GM18858 (cell line): ENCODE results near the gene GTF2F2.
A peak's percentile ranks its signal among the peaks of the same experiment; 100 is the strongest.

ENCODE experiments used
- ATAC-seq: cut with Tn5 transposase; IDR thresholded peaks from one replicate; pipeline ENCODE4 v1.9.1; 2021; ENCODE audit not compliant: unreplicated experiment

Gene GTF2F2

DNA sequence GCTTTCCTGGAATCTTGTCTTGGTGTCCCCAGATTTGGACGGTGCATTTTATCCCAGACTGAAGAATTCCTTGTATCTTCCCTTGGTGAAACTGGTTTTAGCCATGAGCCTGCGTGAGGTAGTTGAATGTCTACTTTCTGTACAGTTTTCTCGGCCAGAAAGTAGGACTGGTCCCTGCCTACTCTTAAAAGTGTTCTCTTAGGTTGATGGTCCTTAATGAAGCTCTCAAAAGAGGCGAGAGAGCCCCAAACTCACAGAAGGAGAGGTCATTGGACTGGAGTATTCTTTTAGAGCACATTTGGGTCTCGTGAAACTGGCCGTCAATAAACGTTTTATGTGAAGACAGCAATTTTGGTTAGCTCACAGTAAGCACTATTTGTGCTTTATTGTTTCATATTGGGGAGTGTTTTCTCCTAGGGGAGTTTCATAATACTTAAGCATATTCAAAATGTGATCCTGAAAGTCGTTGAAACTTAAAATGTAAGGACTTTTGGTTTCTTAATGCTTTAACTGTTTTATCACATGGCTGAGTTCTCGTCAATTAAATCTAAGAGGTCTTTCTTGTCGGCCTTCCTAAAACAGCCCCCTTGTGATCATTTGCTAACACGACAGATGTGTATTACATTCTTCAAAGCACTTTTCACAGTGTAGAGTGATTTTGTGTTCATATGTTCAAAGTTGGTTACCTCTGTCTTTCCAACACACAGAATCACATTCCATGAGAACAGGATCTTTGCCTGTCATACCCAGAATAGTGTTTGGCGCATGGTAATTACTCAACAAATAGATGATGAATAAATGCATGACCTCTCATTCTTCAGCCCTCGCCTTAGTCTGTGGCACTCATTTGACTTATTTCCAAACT lies 889 bp downstream of the GTF2F2 start:
- ATAC-seq: no peak

DNA sequence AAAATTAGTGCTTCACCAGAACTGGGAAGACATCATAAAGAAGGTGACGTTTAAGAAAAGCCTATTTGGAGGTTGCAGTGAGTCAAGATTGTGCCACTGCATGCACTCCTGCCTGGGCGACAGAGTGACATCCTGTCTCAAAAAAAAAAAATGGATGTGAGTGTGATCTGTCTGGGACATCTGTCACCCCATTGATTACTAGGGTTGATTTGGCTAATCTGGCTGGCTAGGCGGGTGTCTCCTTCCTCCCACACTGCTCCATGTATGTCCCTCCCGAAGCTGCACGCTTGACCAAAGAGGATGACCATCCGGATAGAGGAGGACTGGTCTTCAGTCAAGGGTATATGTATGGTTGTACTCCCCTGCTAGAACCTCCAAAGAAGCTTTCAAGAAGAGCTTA lies 2.6 kb downstream of the GTF2F2 start:
- no peak for ATAC-seq

GRCh38 chr13:45132369-45133064 lies 12.2 kb downstream of the GTF2F2 start:
- ATAC-seq: peak; percentile 97

- no peak for ATAC-seq
Observed at GRCh38 chr13:45133396-45134118, 13.2 kb downstream of the GTF2F2 start.

DNA sequence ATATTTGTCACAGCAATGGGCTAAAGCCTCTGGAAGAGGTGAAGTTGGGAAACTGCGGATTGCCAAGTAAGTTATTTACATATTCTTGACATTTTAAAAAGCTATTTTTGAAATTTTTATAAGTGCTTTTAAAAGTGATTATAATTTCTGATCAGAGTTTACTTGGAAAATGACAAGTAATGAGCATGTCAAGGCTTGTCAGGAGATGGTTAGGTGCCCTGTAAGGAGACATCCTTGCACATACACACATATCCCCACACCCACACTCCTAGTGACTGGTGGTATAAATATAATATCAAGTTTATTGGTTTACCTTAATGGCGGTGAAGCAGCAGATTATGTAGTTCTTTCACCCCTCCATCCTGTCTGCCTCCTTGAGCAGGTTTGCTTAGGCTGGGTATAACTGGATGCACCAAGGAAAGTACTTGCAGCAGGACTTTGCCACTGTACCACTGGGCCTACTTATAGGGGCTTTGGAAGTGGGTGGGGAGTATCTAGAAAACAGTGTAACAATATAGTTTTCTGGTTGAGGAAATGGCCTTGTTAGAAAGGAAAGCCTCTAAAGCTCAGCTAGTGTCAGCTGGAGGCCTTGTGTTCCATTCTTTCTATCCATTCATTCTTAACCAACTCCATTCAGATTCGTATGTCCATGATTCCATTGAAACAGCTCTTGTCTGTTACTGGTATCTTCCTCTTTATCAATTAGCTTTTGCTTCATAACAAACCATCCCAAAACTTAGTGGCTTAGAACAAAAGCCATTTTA lies 16.6 kb downstream of the GTF2F2 start:
- no peak for ATAC-seq

GRCh38 chr13:45137526-45137925 lies 17.2 kb downstream of the GTF2F2 start:
- no peak for ATAC-seq

GRCh38 chr13:45138282-45138681 lies 18.0 kb downstream of the GTF2F2 start:
- no peak for ATAC-seq

DNA sequence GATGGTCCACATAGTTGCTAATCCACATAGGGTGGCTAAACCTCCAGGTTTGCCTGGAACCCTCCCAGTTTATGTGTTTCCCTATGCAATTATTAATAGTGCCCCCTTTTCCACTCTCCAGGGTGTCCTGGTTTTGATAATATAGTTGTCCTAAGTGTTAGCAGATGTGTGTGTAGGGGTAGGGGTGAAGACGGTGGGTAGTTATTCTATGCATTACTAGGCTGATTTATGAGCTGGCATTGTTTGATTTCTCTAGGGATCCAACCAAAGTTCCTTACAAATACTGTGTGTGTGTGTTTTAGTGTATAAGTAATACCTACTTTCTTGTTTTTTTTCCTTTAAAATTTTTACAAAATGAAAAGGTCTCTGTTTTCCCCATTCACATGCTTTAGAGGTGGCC lies 21.1 kb downstream of the GTF2F2 start:
- no peak for ATAC-seq

GRCh38 chr13:45142440-45143345 lies 22.4 kb downstream of the GTF2F2 start:
- ATAC-seq: no peak

DNA sequence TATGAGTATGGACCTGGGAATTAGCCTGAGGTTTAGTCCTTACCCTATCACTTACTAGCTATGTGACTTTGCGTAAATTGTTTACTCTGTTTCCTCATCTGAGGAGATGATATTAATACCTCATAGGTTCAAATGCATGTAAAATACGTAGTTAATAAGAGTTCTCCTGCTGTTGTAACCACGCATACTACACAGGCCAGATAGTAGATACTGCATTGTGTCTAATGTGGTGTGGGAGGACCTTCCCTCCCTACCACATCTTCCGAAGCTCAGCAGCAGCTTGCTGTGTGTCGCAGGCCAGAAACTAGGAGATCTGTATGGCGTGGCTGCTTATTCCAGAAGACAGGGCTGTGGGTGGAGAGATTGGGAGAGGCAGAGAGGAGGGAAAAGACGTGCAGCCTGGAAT lies 23.0 kb downstream of the GTF2F2 start:
- ATAC-seq: no peak

GRCh38 chr13:45149964-45150363 lies 29.7 kb downstream of the GTF2F2 start:
- no peak for ATAC-seq

GRCh38 chr13:45156565-45157361 lies 36.5 kb downstream of the GTF2F2 start:
- no peak for ATAC-seq

- no peak for ATAC-seq
Observed at GRCh38 chr13:45162194-45162593, 41.9 kb downstream of the GTF2F2 start.

GRCh38 chr13:45162821-45163220 lies 42.5 kb downstream of the GTF2F2 start:
- ATAC-seq: no peak

GRCh38 chr13:45166858-45167257 lies 46.5 kb downstream of the GTF2F2 start:
- no peak for ATAC-seq

GRCh38 chr13:45167611-45168554 lies 47.6 kb downstream of the GTF2F2 start:
- ATAC-seq: no peak

- no peak for ATAC-seq
Observed at GRCh38 chr13:45168555-45168930, 48.2 kb downstream of the GTF2F2 start.

DNA sequence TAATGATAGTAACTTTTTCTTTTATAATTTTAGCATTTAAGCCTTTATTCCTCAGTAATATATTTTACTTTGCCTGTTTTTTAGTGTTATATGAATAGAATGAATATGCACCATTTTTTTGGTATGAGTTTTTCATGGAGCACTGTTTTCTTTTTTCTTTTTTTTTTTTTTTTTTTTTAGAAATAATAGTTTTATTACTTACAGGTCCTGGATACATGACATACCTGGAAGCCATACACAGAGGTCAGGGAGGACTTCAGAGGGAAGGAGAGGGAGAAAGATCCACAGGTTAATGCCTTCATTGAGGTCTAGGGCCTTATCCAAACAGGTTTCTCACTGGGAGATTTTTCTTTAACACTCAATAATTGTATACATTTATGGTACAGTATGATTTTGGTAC lies 54.2 kb downstream of the GTF2F2 start:
- no peak for ATAC-seq
